NCI-H1417 treated with DMSO at 0.1 percent for 48 hours (cell line): ENCODE measurements around the gene ZNF792.
"Not testable (repeated sequence)": the region's sequence is repeated elsewhere in the genome, so short reads cannot be mapped to it uniquely, and the experiment has no call there.

Experiments used
- DNase-seq: peaks from one replicate; lab custom pipeline; 2025; lab: John Stamatoyannopoulos, UW

ZNF792 gene

DNA sequence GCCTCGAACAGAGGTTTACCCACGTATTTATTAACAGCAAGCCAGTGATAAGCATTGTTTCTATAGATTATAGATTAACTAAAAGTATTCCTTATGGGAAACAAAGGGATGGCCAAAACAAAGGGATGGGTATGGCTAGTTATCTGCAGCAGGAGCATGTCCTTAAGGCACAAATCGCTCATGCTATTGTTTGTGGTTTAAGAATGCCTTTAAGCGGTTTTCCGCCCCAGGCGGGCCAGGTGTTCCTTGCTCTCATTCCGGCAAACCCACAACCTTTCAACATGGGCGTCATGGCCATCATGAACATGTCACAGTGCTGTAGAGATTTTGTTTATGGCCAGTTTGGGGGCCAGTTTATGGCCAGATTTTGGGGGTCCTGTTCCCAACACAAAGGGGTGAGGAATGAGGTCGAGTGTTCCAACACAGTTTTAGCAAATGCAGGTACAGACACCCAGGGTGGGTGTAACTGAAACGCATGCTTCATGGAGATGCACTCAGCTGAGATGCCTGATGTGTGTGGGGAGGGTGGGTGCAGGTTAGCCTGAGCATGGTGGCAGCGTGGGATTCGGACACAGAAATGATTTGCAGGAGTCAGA lies 6.3 kb upstream of the ZNF792 start:
- not testable (repeated sequence) for DNase-seq

DNA sequence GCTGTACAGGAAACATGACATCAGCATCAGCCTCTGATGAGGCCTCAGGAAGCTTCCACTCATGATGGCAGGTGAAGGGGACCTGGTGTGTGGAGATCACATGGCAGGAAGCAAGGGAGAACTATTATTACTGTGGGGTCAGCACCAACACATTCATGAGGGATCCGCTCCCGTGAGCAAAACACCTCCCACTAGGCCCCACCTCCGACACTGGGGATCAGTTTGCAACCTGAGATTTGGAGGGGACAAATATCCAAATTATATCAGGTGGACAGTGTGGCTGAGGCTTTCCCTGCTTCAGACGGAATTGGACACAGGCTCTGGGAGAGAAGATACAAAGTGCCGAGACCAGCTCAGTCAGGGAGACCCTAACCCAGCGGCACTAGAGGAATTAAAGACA lies 5.7 kb upstream of the ZNF792 start:
- no peak for DNase-seq

DNA sequence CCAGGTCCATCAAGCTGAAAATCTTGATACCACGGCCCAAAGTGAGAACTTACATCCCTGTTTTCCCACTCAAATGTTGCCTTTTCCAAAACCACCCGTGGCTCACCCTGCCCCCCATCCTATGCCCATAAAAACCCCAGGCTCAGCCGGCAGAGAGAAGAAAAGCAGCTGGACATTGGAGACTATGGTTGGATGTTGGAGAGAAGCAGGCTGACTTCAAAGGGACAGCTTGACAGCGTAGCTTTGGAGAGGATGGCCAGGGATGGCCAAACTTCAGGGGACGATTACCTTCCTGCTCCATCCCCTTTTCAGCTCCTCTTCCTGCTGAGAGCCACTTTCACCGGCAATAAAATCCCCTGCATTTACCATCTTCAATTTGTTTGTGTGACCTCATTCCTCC lies 3.5 kb upstream of the ZNF792 start:
- DNase-seq: no peak

DNA sequence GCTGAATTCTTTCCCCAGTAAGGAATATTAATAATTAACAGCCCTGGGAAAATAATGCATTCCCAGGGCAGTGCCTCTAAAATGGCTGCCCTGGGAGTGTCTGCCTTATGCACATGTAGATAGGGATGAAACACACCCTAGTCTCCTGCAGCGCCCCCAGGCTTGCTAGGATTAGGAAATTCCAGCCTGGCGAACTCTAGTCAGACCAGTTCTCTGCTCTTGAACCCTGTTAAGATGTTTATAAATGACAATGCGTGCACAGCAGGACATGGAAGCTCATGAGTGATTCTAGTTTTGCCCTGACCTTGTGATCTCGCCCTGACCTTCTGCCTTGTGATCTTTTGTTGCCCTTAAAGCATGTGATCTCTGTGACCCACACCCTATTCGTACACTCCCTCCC lies 1.5 kb upstream of the ZNF792 start:
- not testable (repeated sequence) for DNase-seq

DNA sequence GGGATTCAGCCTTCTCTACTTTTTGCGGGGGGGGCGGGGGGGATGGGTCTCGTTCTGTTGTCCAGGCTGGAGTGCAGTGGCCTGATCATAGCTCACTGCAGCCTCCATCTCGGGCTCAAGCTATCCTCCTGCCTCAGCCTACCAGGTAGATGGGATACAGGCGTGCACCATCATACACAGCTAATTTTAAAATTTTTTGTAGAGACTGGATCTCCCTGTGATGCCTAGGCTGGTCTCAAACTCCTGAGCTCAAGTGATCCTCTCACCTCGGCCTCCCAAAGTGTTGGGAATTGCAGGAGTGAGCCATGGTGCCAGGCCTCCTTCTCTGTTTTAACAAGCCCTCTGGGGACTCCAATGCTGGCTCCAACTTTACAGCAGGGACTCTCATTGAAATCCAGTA lies 569 bp upstream of the ZNF792 start:
- DNase-seq: no peak

DNA sequence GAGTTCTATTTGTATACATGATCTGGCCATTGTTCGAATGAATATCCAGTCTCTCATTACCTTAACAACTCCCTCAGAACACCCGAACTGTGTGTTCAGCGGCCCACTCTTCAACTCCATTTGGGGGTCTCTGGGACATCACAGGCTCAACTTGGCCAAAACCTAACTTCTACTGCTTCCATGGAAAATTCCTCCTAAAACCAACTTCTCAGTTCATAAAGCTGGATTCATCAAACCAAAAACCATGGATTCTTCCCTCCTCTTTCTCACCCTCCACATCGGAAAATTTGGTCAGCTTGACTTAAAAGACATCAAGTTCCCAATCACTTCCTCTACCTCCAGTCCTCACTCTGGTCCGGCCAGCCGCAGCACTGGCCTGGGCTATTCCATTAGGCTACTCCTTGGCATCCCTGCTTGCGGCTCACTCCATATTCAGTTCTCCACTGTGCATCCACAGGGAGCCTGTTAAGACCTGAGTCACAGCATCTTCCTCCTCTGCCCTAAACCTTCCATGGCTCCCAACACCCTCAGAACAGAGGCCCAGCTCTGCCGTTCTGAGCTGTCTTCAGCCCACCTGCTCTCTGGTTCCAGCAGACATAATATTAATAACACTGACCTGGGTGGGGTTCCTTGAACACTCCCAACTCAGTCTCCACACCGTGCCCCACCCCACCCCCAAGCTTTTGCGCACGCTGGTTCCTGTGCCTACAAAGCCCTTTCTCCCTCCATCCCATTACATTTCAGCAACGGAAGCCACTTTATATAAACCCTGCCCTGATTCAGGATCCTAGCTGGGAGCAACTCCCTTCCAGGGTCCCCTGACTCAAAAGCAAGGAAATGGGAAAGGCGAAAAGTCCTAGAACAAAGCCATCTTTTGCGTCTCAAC lies 1.1 kb downstream of the ZNF792 start:
- DNase-seq: no peak

DNA sequence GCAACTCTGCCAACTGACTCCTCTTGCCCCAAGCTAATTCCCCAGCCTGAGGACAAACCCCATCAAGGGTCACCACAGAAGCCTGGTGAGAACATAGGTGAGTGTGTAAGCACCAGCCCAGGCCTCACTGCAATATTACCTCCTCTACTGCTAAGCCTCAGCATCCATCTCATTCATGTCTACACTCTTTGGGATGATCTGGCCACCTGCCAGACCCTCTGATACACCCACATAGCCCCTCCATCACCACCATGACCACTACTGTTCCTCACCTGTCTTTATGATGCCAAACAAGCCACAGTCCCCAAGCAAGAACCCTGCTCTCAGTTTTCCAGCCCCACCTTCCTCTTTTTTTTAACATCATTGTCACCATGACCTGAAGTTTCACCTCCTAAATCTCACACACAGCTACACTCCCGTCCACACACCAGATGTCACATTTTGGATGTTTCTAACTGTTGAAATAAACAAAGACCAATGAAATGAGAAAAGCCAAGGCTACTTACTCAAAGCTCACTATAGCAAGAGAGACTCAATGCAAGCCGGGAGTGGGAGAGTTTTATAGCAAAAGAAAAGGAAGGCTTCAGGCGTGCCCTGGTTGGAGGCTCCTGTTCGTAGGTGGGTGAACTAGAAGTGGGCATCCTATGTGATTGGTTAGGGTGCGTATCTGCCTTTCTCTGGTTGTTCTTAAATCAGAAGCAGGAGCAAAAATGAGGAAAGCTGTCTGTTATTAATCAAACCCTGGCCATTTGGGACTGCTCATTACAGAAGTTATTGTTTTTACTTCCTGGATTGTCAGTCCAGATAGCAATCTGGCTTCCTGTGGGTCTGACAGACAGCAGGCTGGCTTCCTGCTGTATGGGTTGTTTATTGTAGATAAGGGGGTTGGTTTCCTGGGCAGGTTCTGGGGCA lies 2.0 kb downstream of the ZNF792 start:
- no peak for DNase-seq

DNA sequence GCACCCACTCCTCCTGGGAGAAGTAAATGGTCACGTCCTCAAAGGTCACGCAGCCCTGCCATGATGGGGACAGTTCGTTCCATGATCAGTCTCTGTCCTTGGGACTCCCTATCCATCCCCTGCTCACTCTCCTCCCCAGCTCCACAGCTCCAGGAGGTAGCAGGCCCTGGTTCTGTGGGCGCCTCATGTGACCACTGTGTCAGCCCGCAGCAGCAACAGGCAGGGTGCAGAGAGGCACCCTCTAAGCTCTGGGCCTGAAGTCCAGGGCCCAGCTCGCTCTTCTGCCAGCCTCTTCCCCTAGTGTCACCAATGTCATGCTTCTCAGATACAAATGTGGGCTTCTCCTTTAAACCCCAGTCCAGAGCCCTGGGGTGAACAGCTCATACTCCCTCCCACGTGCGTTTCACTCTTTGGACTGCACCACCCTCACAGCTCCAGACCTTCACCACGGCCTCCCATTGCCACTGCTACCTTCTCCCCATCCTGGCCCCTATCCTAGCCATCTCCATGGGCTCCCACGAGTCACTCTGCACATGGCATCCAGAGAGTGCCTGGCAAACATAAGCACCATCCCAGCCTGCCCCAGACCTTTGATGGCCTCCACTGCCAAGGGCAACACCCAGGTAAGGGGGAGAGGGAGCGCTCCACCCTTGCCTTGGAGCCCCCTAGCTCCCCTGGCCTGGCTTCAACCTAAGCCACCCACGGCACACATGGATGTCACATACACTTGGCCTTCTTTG lies 2.9 kb downstream of the ZNF792 start:
- DNase-seq: no peak

DNA sequence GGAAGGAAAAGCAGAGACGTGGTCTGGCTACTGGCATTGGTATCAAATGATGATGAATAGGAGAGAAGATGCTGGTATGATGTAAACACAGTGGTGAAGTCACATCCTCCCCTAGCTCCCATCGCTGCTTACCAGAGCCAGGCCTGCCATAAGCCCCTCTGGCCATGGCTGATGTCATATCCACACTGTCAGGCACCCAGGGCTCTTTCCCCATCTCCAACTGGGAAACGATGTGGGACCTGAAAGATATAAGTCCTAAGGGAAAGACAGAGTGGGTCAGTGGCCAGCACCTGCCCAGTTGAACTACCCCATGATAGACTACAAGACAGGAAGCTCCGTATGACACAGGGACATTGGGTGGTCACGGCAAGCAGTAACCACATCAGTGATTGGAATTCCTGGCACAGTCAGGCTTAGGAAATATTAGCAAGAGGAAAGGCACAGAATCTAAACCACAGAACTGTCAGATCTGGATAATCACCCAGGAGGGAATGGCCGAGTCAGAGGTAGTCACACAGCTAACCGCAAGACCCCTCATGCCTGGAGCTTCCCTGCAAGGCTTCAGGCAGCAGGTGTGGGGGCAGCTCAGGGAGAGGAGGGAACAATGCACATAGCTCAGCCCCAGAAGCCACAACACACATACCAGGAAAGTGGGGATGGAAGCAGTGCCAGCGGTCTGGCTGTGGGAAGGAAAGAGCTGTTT lies 3.8 kb downstream of the ZNF792 start:
- DNase-seq: no peak

DNA sequence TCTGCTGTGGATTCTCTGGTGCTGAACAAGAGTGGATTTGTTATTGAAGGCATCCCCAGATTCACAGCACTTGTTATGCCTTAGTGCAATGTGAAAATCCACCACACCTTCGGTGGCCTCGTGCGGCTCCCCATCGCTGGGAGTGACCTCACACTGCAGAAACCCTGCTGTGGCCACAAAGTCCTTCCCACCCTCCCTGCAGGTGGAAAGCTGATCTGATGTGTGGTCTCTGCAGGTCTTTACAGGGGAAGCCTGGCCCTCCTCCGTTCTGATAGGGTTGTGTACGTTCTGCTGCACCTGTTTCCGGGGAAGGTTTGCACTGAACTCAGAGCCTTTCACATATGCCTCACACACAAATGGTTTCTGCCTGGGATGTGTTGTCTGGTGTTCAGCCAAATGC lies 5.0 kb downstream of the ZNF792 start:
- DNase-seq: no peak

DNA sequence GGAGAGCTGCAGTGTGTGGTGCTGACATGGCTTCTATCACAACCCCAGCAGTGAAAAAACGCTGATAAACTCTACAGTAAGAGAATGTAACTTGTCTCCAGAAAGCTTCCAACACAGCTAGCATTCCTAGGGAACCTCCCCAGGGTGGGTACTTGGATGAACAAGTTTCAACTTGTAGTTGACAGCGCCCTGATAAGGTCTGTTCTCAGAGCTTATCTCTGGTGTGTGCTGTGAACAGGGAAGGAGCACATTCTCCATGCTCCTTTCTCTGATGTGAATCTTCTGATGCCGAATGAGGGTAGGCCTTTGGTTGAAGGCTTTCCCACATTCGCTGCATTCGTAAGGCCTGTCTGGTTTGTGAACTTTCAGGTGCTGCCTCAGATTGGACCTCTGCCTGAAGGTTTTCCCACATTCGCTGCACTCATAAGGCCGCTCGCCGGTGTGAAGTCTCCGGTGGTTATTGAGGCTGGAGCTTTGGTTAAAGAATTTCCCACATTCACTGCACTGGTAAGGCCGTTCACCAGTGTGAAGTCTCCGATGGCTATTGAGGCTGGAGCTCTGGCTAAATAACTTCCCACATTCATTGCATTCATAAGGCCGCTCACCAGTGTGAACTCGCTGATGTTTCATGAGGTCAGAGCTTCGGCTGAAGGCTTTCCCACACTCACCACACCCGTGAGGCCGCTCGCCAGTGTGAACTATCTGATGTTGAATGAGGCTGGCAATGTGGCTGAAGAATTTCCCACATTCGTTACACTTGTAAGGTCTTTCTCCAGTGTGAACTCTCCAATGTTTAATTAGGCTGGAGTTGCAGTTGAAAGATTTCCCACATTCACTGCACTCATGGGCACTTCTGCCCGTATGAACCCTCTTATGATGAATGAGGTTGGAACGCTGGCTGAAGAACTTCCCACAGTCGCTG lies 5.9 kb downstream of the ZNF792 start:
- no peak for DNase-seq

DNA sequence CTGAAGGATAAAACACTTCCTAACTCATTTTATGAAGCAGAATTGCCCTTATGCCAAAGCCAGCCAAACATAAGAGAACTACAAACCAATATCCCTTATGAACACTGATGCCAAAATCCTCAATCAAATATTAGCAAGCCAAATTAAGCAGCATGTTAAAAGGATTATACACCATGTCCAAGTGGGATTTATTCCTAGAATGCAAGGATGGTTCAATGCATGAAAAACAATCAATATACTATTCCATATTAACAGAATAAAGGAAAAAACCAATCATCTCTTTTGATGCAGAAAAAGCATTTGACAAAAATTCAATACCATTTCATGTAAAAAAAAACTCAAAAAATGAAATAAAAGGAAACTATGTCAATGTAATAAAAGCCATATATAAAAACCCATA lies 10.9 kb downstream of the ZNF792 start:
- no peak for DNase-seq

DNA sequence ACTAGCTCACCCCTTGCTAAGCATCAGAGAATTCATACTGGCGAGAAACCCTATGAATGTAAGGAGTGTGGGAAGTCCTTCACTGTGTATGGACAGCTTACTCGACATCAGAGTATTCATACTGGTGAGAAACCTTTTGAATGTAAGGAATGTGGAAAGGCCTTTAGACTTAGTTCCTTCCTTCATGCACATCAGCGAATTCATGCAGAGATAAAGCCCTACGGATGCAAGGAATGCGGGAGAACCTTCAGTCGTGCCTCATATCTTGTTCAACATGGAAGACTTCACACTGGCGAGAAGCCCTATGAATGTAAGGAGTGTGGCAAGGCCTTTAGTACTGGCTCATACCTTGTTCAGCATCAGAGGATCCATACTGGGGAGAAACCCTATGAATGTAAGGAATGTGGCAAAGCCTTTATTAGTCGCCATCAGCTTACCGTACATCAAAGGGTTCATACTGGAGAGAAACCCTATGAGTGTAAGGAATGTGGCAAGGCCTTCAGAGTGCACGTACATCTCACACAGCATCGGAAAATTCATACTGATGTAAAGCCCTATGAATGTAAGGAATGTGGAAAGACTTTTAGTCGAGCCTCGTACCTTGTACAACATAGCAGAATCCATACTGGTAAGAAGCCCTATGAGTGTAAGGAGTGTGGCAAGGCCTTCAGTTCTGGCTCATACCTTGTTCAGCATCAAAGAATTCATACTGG lies 20.0 kb downstream of the ZNF792 start:
- no peak for DNase-seq

DNA sequence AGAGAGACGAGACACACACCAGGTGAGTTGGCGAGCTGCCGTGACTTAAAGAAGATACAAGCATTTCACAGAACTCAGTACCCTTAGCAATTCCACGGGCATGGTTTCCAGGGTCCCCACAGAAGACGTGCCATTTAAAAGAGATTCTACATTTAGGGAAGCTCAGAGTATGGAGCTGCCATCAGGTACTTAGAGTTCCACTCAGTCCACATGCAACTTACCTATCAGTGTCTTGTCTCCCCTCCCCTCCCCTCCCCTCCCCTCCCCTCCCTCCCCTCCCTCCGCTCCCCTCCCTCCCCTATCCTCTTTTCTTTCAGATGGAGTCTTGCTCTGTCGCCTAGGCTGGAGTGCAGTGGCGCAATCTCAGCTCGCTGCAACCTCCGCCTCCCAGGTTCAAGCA lies 25.1 kb downstream of the ZNF792 start:
- no peak for DNase-seq

DNA sequence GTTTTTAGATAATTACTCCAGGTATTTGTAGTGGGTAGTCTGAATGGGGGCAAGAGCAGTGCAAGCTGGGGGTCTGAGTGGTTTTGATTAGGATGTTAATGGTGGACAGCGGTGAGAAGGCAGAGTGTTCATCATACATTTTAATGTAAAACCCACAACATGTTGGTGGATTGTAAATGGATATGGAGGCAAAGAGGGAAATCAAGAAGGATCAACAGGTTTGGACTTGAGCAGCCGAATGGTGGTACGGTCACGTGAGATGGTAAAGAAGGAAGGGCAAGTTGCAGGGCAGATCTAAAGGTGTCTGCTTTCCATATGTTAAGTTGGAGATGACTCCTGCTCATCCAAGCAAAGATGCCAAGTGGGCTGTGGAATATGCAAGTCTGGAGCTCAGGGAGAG lies 27.8 kb downstream of the ZNF792 start:
- no peak for DNase-seq

DNA sequence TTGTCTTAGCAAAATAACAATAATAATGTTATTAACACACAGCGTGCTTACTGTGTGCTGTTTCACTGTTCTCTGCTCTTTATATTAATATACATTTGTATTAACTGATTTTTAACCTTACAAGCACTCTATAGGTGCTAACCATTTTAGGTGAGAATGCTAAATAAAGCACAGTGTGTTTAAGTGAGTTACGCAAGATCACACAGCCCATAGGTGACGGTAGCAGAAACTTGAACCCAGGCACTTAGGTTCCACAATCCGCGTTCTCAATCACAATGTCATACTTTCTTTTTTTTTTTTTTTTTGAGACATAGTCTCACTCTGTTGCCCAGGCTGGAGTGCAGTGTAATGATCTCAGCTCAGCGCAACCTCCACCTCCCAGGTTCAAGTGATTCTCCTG lies 31.5 kb downstream of the ZNF792 start:
- no peak for DNase-seq

DNA sequence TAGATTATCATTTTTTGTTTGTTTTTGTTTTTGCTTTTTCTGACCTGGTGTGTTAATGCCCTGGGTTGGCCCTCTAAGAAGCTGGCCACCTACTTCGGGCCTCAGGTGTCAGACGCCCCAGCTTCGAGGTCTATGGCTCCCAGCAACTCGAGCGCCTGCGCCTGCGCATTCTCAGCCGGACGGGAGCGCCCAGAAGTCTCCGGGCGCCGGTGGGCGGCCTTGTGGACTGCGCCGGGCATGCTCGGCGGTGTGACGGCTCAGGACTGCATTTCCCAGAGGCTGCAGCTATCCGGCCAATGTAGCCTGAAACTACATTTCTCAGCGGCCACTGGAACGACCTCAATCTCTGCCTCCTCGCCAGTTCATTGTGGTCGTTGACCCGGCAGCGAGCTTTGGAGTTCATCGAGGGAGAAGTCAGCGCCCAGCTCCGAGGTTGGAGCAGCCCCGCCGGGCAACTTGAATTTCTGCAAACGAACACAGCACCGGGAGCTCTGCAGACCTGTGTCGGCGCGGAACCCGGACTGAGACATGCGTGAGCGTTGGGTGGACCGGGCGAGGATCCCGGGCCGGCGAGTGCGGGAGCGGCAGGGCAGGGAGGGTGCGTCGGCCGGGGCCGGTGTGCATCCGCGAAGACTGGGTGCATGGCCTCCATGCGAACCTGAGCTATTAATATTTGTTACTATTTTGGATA lies 37.2 kb downstream of the ZNF792 start, which contains the start of gene ZNF30:
Gene ZNF30, plus strand, starts transcription at position 219 of the 691 bp plus-strand sequence. CDS start 3,045 bp downstream, outside the sequence.
- DNase-seq: peak; percentile 36

DNA sequence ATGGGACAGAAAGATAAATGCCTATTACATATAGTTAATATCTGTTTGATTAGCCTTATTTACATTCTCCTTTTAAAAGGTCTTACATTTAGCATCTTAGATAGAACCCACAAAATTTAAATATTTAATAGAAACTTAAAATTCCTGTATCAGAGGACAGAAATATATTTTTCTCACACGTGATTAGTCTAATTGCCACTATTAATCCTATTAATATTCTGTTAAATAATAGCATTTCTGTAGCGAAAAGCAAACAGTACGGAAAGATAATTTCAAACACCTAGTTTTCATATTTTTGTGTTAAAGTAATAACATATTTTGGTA lies 37.7 kb downstream of the ZNF792 start:
- DNase-seq: no peak

DNA sequence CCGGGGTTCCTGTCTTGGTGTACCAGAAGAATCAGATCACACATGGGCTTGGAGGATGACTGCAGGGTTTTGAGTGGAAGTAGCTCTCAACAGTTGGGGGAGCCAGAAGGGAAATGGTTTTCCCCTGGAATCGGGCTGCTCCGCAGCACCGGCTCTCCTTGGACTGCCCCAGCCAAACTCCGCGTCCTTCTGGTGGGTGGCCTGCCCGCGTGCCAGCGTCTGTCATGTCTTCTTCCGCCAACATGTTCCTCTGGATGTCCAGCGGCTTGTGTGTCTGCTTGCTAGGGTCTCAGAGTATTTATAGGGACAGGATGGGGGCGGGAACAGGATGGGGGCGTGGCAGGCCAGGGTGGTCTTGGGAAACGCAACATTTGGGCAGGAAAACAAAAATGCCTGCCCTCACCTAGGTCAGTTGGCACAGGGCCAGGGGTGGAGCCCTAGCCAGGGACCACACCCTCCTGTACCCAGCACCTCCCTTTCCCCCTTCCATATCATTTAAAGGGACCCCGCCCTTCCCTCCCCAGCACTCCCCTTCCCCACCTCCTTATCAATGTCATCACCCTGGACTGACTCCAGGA lies 38.7 kb downstream of the ZNF792 start:
- no peak for DNase-seq
